Loucy (cell line): ENCODE data around the gene MTRF1L.

Experiments
- H2AFZ ChIP-seq: fragments of 200-600 bp; sonication (generic); 2 replicates; pipeline ENCODE4 v1.6.0; 2016; ENCODE audit warnings: antibody characterized with exemption, mild to moderate bottlenecking, low read length, moderate library complexity
- H3F3A ChIP-seq: fragments of 200-600 bp; 2 replicates; pipeline ENCODE4 v1.6.0; 2016; ENCODE audit warnings: antibody characterized with exemption, low read depth, mild to moderate bottlenecking
- H3K27me3 ChIP-seq: fragments of 200-600 bp; sonication (generic); 2 replicates; pipeline ENCODE4 v1.6.1; 2014; ENCODE audit warnings: low read length, mild to moderate bottlenecking; ENCODE audit not compliant: insufficient read depth, poor library complexity, severe bottlenecking
- H3K36me3 ChIP-seq: fragments of 200-600 bp; sonication (generic); 2 replicates; pipeline ENCODE4 v1.6.1; 2016; ENCODE audit warnings: low read length; ENCODE audit not compliant: insufficient read depth
- H3K4me1 ChIP-seq: fragments of 200-600 bp; sonication (generic); 2 replicates; pipeline ENCODE4 v1.5.1; 2014; ENCODE audit warnings: low read length, mild to moderate bottlenecking; ENCODE audit not compliant: insufficient read depth, poor library complexity, severe bottlenecking
- H3K4me2 ChIP-seq: fragments of 200-600 bp; sonication (generic); 2 replicates; pipeline ENCODE4 v1.6.0; 2014; ENCODE audit warnings: antibody characterized with exemption, low read length, low read depth, mild to moderate bottlenecking; ENCODE audit not compliant: poor library complexity, severe bottlenecking
- H3K4me3 ChIP-seq: fragments of 200-600 bp; sonication (generic); 2 replicates; pipeline ENCODE4 v1.5.1; 2014; ENCODE audit warnings: low read length, mild to moderate bottlenecking, mixed read lengths; ENCODE audit not compliant: poor library complexity, severe bottlenecking
- H3K79me2 ChIP-seq: fragments of 200-600 bp; sonication (generic); 2 replicates; pipeline ENCODE4 v1.6.1; 2014; ENCODE audit warnings: low read length; ENCODE audit not compliant: insufficient read depth
- H3K9ac ChIP-seq: fragments of 200-600 bp; sonication (generic); 2 replicates; pipeline ENCODE4 v1.6.0; 2014; ENCODE audit warnings: mild to moderate bottlenecking, low read depth, low read length, moderate library complexity; ENCODE audit not compliant: poor library complexity, severe bottlenecking
- H3K9me2 ChIP-seq: fragments of 200-600 bp; sonication (generic); replicated peaks from 2 replicates; pipeline ENCODE4 v1.6.1; 2016; ENCODE audit warnings: low read depth, low read length, mixed read lengths
- H3K9me3 ChIP-seq: fragments of 200-600 bp; sonication (generic); 2 replicates; pipeline ENCODE4 v1.6.1; 2014; ENCODE audit warnings: mild to moderate bottlenecking, antibody characterized with exemption, low read length, low read depth; ENCODE audit not compliant: insufficient read depth
- H4K20me1 ChIP-seq: fragments of 200-600 bp; sonication (generic); 2 replicates; pipeline ENCODE4 v1.6.0; 2014; ENCODE audit warnings: antibody characterized with exemption, low read length, mild to moderate bottlenecking; ENCODE audit not compliant: insufficient read depth, poor library complexity, severe bottlenecking
- CTCF ChIP-seq: fragments of 200-600 bp; sonication (generic); conservative IDR thresholded peaks from 2 replicates; pipeline ENCODE4 v1.5.1; 2014; ENCODE audit warnings: mild to moderate bottlenecking, antibody characterized with exemption, low read length
- EZH2phosphoT487 ChIP-seq: fragments of 200-600 bp; IDR thresholded peaks from 2 replicates; pipeline ENCODE4 v1.6.1; 2018; ENCODE audit warnings: antibody characterized with exemption, mild to moderate bottlenecking, moderate library complexity, borderline replicate concordance

Gene MTRF1L

GRCh38 chr6:152984513-152984872 lies 18.0 kb downstream of the MTRF1L start:
- Histone ChIP-seq H4K20me1 (peaks cover 48% of the 10 kb centered on the region), H3F3A (no peaks in the 10 kb centered on the region), H3K9me2 (no peaks in the 10 kb centered on the region), H3K4me2 (peak overlapping the region; percentile 93), H3K9me3 (no peaks in the 10 kb centered on the region), H3K36me3 (peaks cover 3% of the 10 kb centered on the region; the same call in 1 of the 2 replicates), H3K4me1 (peaks cover 41% of the 10 kb centered on the region), H3K9ac (peak overlapping the region; percentile 100), H3K27me3 (peaks cover 3% of the 10 kb centered on the region), H2AFZ (0 out of 2 replicates have a peak overlapping the region, but pooled peaks have one; percentile 46), H3K4me3 (peak overlapping the region; percentile 100), H3K79me2 (peaks cover 72% of the 10 kb centered on the region)
- TF ChIP-seq EZH2phosphoT487 (no peak), CTCF (no peak)

- Histone ChIP-seq H3K4me3 (peak overlapping the region; percentile 100), H3K79me2 (peaks cover 78% of the 10 kb centered on the region), H3K9me2 (no peaks in the 10 kb centered on the region), H3K4me2 (peak overlapping the region; percentile 93), H4K20me1 (peaks cover 54% of the 10 kb centered on the region), H3K9me3 (no peaks in the 10 kb centered on the region), H2AFZ (peak overlapping the region; percentile 77), H3K27me3 (peaks cover 3% of the 10 kb centered on the region), H3K36me3 (peaks cover 3% of the 10 kb centered on the region; the same call in 1 of the 2 replicates), H3K4me1 (peaks cover 46% of the 10 kb centered on the region), H3K9ac (peak overlapping the region; percentile 100), H3F3A (no peaks in the 10 kb centered on the region)
- TF ChIP-seq EZH2phosphoT487 (no peak), CTCF (no peak)
Observed at GRCh38 chr6:152983637-152984512, 18.6 kb downstream of the MTRF1L start.

- H3K36me3 ChIP-seq: peaks cover 3% of the 10 kb centered on the region; the same call in 1 of the 2 replicates
- peak within 1 kb of the TSS; percentile 100 for H3K4me3 ChIP-seq
- peak within 1 kb of the TSS; percentile 100 for H3K9ac ChIP-seq
- no peaks in the 10 kb centered on the region for H3K9me3 ChIP-seq
- H3F3A ChIP-seq: no peaks in the 10 kb centered on the region
- H3K4me2 ChIP-seq: peak within 1 kb of the TSS; percentile 97
- H3K79me2 ChIP-seq: peaks cover 86% of the 10 kb centered on the region
- H3K9me2 ChIP-seq: no peaks in the 10 kb centered on the region
- peak within 1 kb of the TSS; percentile 77 for H2AFZ ChIP-seq
- H4K20me1 ChIP-seq: peaks cover 62% of the 10 kb centered on the region
- no peak for TF ChIP-seq EZH2phosphoT487
- TF ChIP-seq CTCF: no peak
- peaks cover 46% of the 10 kb centered on the region for H3K4me1 ChIP-seq
- H3K27me3 ChIP-seq: peaks cover 3% of the 10 kb centered on the region
Observed at GRCh38 chr6:152982904-152983636, 19.4 kb downstream of the MTRF1L start, which contains the start of gene FBXO5. TSS of gene FBXO5 (minus strand) at chr6:152983041. CDS start at chr6:152982959, 82 bp downstream.
